GM21423 (cell line): ENCODE measurements around the gene SV2B.

Experiments
- ATAC-seq: cut with Tn5 transposase; IDR thresholded peaks from one replicate; pipeline ENCODE4 v1.9.1; 2021; ENCODE audit warnings: mild to moderate bottlenecking, moderate library complexity; ENCODE audit not compliant: unreplicated experiment

Gene SV2B

DNA sequence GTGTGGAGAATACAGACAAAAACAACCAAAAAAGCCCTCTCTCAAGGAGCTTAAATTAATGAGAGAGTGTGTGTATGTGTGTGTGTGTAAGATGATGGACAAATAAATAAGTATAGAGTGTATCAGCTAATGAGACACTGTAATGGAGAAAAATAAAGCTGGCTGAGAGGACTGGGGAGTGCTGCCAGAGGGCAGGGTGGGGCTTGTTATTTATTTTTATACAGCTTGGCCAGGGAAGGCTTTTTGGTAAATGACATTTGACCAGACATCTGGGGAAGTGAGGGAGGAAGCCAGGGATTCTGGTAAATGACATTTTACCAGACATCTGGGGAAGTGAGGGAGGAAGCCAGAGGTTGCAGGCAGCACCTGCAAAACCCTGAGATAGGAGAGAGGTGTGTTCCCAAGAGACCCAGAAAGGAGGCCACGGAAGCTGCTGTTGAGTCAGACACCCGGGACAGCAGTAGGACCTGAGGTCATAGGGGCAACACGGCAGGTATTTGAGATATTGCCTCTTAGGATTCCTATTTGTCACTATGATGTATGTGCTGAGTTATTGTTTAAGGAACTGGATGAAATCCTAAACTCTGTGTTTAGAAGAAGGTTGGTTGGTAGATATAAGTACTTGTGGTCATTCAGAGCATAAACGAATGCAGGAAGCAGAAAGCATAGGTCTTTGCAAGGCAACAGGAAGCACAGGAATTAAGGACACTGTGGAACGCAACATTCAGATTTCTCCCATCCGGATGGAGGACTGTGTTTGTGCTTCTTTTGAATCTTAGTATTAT lies 2.7 kb downstream of the SV2B start:
- ATAC-seq, result no peak

DNA sequence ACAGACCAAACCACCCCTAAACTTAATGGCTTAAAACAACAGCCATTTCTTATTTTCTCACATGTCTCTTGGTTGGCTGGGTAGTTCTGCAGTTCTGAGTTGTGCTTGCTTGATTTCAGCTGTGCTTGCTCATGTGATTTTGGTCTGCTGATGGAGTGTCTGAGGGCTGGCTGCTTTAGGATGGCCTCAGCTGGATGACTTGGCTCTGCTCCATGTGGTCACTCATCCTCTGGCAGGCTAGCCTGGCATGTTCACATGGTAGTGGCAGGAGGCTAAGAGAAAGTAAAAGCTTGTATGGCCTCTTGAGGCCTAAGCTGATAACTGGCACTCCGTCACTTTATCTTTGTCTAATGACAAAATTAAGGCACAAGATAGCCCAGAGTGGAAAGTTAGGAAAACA lies 4.1 kb downstream of the SV2B start:
- ATAC-seq, result no peak

DNA sequence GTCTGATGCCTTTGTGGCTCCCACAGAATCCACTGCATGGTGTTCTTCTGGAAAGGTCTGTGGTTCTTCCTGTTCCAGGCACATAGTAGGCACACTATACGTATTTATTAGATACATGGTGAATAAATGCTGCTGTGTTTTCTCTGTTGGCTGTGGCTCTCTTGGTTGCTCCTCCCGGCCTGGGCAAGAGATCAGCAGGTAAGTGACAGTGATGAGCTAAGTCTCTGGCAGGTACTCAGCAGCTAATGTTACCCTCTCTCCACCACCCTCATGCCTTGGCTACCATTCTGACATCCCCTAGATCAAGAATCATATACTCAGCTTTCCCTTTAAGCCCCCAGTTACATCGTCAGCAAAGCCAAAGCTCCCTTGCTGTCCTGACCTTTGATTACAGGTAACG lies 8.4 kb downstream of the SV2B start:
- no peak for ATAC-seq

DNA sequence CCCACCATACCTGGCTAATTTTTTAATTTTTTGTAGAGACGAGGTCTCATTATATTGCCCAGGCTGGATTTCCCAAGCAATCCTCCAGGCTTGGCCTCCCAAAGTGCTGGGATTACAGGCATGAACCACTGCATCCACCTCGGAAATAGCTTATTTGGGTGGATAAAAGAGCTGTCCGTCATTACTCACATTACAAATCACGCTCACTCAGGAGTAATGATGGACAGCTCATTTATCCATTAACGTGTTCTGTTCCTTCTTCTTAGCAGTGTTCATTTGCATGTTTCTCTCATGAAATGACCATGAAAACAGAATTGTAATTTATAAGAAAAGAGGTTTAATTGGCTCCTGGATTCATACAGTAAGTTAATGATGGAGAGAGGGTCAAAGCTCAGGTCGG lies 9.8 kb downstream of the SV2B start:
- ATAC-seq, result no peak

DNA sequence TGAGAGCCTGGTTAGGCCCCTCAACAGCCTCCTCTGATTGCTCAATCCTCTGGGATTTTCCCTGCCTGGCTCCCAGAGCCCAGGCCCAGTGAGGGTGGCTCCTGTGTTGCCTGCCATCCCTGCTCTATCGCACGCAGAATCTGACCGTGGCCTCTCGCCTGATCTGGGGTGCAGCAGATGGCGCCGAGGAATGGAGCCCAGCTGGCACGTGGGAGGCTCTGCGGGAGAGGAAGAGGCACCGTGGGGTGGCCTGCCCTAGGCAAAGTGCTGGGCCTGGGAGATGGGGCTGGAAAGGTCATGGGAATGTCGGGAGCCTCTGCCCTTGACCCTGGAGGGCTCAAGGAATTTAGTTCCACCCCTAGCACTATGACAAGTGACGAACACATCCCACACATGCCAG lies 10.3 kb downstream of the SV2B start:
- ATAC-seq, result no peak

DNA sequence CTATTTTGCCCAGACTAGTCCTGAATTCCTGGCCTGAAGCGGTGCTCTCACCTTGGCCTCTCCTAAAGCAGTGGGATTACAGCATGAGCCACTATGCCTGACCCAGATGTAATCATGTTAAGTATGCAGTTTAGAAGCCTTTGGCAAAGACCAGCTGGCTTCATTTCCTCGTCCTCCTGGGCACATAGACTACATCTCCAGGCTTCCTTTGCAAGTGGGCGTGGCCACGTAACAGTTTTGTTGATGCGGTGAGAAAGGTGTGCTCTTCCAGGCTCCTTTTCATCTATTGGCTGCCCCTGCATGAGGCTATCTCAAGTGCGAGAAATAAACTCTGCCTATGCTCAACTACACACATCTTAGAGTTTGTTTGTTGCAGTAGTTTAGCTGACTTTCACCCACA lies 13.0 kb downstream of the SV2B start:
- no peak for ATAC-seq

DNA sequence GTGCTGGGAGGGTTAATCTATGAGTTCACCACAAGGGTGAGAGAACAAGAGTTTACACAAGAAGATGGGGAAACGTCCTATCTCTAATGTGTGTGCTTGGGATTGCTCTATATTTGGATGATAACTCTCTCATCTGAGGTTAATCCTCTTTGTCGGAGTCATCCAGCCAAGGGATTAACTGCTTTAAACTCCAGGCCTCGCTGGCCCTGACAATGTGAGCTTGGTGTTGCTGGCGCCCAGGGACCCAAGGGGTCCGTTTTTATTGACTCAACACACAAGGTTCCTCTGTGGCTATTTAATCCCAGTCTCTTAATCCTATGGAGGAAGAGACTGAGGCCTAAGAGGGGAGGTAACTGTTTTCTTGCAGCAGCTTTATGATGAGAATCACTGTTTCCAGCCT lies 14.2 kb downstream of the SV2B start:
- no peak for ATAC-seq

DNA sequence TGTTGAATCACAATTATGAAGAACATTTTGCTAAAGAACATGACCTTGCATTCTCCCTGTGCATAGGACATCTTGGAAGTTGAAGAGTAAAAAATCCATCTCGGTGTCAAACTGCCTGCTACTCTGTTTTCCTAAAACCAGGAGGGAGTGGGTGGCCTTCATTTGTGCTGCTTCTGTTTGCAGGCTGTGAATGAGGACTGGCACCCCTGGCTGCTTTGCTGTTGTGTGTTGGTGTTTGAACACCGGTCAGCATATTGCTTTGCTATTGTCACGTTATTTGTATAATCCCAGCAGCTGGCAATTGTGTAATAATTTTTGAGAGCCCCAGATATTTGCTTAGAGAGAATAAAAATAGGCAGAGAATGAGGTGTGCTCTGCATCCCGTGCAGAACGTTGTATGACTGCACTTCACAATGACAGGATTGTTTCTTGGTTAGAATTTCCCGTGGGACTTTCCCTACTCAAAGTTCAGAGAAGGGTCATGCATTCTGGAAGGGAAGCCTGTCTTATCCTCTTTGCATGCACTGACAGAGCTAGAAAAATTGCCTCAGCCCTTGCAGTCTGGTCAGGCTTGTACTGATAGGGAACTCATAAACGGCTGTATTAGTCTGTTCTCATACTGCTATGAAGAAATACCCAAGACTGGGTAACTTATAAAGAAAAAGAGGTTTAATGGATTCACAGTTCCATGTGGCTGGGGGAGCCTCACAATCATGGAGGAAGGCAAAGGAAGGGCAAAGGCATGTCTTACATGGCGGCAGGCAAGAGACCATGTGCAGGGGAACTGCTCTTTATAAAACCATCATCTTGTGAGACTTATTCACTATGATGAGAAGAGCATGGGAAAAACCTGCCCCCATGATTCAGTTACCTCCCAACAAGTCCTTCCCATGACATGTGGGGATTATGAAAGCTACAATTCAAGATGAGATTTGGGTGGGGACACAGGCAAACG lies 16.3 kb downstream of the SV2B start:
- peak; percentile 91 for ATAC-seq

DNA sequence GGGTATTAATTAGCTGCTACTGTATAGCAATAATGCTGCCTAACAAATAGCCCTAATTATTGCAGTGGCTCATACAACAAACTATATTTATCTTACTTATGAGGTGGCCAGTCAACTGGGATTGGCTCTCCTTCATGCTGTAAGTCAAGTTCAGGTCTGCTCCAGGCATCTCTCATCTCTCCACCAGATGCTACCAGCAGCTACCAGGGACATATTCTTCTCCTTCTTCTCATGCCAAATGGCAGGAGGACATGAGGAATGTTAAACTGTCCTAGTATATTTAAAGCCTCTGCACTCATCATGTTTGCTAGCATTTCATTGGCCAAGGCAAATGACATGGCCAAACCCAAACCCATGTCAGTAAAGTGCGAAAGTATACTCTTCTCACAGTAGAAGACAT lies 17.3 kb downstream of the SV2B start:
- ATAC-seq, result no peak

DNA sequence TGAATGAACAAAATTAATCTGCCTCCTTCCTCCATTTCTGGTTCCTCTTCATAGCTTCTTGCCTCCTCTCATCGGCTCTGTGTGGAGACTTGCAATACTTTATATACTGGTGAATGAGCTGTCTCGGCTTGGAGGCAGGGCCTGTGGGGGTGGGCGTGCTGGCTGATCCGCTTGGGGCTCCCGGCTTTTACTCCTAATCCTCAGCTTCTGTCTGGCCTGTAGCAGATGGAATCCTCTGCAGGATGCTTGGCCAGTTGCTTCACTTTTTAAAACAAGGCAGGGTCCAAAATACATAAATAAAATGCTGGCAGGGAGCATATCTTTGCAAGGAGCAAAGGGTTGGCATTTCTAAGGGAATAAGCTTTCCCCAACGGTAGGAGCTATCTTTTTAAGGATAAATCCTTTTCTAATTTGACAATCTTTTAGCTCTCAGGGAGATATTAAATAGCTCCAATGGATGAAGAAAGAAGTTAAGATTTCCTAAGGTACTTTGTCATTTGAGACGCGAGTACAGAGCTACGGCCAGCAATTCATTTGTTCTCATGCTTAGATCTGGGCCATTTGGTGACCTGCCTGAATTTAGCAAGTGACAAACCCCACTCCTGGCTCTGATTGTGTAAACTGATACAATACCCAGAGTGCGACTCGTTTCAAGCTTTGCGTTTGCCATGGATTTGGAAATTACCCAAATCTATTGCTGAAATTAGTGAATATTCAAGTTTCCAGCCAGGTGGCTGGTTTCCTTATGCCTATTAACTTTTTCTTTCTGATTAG lies 18.9 kb downstream of the SV2B start:
- ATAC-seq, result no peak

DNA sequence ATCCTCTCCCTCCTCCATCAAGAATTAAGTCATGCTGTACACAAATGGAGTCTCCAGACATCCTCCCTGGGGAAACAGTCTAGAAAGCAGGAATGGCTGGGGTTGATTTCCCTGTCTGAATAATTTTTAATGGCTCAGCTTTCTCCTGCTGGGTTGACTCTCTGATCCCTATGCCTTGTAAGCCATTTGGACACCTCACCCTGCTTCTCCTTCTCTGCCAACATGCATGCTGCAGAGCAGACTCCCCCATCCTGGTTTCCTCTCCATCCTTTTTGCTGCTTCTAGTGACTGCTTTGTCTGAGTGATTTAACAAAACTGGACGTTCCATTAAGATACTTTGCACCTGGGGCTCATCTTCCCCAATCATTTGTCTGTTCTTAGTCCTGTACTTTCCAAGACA lies 22.2 kb downstream of the SV2B start:
- ATAC-seq, result no peak

DNA sequence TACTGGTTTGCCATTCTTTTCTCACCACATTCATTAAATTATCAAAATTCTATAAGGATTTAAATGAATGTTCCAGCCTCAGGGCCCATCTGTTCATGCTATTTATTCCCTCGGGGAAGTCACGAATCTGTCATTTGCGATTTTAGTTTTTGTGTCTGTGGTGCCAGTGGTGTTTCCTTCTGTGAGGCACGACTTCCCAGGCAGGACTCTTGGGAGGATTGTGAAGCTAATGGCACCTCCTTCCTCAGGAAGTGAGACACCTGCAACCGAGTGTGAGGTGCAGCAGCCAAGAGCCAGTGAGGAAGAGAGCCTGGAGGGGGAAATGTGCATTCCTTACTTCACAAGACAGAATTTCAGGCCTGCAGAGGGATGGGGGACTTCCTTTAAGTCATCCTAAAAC lies 24.1 kb downstream of the SV2B start:
- no peak for ATAC-seq

DNA sequence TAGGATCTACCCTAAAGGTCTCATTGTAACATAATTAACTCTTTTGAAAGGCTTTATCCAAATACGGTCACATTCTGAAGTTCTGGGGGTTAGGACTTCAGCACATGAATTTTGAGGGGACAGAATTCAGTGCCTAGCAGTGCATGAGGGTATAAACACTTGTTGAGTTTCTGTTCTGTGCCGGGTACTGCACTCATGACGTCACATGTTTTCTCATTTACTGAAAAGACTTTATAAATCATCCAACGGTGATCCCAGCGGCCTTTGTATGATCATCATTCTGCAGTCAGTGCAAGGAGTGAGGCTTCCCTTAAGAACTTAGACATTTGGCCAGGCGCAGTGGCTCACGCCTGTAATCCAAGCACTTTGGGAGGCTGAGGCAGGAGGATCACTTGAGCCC lies 25.1 kb downstream of the SV2B start:
- no peak for ATAC-seq

DNA sequence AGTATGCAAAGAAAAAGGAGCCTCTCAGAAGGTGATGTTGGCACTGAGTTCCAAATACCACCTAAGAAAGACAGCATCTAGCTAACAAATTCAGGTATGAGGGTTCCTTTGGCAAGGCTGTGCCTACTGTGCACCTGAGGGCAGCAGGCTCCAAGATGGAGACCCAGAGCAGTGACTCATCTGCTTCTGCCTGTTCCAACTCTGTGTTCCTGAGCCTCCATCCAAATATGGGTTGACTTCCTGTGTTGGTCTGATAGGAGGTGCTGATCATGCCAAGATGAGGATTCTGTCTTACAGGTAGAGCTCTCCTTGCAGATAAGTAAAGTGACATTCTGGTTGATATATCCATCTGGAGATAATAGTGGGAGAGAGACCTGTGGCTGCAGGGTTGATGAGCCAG lies 26.0 kb downstream of the SV2B start:
- no peak for ATAC-seq

DNA sequence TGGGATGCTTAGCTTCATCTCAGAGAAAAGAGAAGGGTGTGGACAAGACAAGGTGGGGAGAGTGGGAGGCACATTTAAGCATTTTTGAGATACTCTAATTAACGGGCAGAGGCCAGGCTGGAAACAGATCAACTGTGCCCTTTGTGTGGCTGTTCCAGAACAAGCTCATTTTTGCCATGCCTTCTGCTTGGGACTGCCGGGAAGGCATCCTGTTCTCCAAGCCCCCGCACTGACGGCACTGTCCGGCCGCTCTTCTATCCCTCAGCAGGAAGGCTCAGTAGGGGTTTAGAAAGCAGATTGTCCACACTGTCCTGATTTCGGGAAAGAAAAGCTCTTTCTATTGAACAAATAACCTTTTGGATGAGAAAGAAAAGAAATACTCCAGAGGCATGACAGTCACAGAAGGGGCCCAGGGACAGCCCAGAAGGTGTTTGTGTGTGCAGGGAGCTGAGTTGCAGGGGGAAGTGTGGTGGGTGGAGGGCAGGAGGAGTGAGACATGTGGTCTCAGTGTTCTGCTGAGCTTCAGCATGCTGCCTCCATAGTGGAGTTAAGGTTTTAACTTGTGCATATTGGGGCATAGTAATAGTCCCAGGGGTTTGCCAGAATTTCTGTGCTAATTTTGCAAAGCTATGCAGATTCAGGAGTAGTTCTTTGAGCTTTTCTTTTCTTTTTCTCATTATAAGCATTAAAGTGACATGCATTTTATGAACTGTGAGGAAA lies 27.3 kb downstream of the SV2B start:
- ATAC-seq, result no peak

DNA sequence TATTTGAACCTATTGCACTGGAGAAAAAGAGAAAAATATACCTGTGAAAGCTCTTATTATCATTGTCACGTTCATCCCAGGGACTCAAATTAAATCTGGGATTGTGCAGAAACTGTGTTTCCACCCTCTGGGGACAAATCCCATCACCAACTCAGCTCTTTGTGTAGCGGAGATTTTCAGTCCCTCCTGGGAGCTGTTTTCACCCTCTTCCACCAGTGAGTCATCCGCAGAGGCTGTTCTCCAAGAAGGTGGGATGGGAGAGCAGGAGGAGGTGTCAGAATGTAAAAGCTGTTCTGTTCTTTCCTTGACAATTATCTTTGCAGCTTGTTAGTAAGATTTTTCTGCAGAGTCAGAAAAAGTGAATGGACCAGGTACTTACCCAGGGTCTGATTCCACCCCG lies 28.0 kb downstream of the SV2B start:
- no peak for ATAC-seq

DNA sequence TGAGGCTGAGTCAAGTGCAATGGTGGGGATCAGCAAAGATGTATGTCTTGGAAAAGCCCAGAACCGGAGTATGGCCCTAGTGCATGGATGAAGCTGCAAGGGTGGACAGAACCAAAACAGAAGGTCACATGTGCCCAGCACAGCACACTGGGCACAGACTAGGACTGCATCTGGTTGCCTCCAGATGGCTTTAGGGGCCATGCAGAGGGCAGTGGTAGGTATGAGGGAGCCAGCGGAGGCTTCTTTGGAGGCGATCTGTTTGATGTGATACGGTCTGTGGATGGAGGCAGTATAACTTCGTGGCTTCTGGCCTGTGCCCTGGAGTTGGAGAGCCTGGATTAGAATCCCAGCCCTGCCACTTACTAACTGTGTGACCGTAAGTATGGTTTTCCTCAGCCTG lies 29.4 kb downstream of the SV2B start:
- no peak for ATAC-seq

DNA sequence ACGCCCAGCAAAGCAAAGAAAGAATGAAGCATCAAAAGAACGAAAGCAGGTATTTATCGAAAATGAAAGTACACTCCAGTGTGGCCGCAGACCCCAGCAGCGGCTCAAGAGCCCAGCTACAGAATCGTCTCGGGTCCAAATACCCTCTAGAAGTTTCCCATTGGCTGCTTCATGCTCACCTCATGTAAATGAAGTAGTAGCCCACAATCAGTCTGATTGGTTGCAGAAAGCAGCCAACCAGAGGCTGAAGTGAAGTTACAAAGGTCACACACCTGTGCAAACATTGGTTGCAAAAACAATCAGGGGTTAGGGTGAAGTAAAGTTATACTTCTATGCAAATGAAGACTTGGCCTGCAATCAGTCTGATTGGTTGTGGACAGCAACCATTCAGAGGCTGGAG lies 32.0 kb downstream of the SV2B start:
- ATAC-seq, result no peak

DNA sequence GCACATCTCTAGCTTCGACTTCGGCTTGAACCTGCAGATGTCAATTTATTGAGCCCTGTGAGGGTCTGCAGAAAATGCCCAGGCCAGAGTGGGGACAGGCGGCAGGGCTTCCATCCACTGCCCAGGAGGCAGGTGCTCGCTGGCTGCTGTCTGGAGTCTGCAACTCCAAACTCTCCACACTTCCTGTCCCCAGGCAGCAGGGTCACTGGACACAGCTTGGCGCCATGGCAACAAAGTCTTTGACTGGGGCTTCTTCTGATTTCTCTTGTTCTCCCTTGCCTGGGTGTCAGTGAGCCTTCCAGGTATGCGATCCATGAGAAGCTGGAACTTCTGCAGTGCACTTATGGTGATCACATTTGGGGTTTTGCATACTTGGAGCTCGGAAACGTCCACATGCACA lies 33.5 kb downstream of the SV2B start:
- no peak for ATAC-seq

DNA sequence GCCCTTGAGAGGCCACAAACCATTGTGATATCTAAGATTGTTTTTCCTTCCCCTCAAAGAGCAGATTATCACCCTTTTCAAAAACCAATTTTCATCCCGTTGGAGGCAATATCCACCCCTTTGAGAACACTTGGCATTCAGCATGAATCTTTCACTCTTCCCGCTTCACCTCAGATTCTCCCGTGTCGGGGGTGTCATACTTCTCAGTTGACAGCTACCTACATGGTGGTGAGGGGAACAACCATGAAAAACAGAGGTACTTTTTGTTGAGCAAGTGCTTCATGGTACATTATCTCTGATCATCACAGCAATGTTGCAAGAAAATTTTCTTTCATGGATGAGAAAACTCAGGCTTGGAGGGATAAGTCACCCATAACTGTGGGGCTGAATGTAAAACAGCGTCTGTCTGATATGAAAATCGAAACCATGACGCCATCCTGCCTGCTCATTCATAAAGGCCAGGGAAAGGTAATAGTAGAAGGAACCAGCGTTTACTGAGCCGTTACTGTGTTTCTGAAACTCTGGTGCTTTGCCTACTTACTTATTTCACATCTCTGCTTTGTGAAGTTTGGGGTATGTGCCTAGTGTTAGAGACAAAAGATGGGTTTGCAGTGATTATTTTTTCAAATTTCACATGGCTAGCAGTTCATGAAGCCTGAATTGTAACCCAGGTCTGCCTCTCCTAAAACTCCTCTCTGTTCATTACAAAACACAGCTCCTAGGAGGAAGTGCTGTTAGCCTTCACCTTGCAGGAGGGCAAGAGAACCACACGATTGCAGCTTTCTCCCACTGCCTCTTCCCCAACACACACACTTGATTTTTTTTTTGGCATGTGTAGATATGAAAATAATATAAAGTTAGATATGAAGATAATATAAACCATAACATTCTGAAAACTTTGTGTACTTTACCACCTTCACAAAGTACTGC lies 35.4 kb downstream of the SV2B start:
- ATAC-seq, result peak; percentile 65
